ENCODE results near the gene CCDC134. TPM values are rescaled to one million over a fixed set of nuclear protein-coding genes. Genes with fewer than 3 reads are reported as not detected.

The CCDC134 gene
- 1 to 10 TPM; 3.8 to 8.9 (median 5.4) TPM for total RNA-seq

GRCh38 chr22:41800348-41801146, at the start of gene CCDC134:
Gene CCDC134, plus strand, starts transcription at chr22:41800679. Its CDS starts 8,212 bp downstream, at chr22:41808891.
- ATAC-seq, result peak; percentile 98
- WGBS, 2 donors (ENCODE audit: low coverage in 1 of 2), result 0% methylated on average over 2 to 5 of the region's 52 CpGs

GRCh38 chr22:41752011-41752970, 48.2 kb upstream of the CCDC134 start:
- Histone ChIP-seq H3K4me3 (no peak overlapping the region), H3K36me3 (no peaks in the 10 kb centered on the region), H3K9me3 (no peaks in the 10 kb centered on the region), H3K27ac (no peak overlapping the region), H3K27me3 (peaks cover 11% of the 10 kb centered on the region), H3K4me1 (no peaks in the 10 kb centered on the region)
- no peak for ATAC-seq
- WGBS, 2 donors (ENCODE audit: low coverage in 1 of 2), result 64 to 72% methylated on average over 2 to 3 of the region's 5 CpGs
- TF ChIP-seq POLR2A (IDR thresholded peaks at IDR 0.05), result no peak
- no peak for TF ChIP-seq EP300 (IDR thresholded peaks at IDR 0.05)
- TF ChIP-seq CTCF (IDR thresholded peaks at IDR 0.05), result no peak
- no peak for TF ChIP-seq POLR2AphosphoS5 (IDR thresholded peaks at IDR 0.05)

More at GRCh38 chr22:41800348-41801146, at the start of gene CCDC134:
- H3K27ac ChIP-seq, result peak within 1 kb of the TSS; percentile 62 to 92 (median 90)
- TF ChIP-seq POLR2AphosphoS5 (IDR thresholded peaks at IDR 0.05) (peak; percentile 90), EP300 (IDR thresholded peaks at IDR 0.05) (no peak), POLR2A (IDR thresholded peaks at IDR 0.05) (peak; percentile 48 to 67)
- no peaks in the 10 kb centered on the region for H3K9me3 ChIP-seq
- peaks cover 0 to 29% (median 8%) of the 10 kb centered on the region in 3 donors for H3K4me1 ChIP-seq
- peak within 1 kb of the TSS; percentile 45 to 93 for H3K4me3 ChIP-seq
- no peaks in the 10 kb centered on the region for H3K36me3 ChIP-seq
- H3K27me3 ChIP-seq, result no peaks in the 10 kb centered on the region

GRCh38 chr22:41753984-41754383, 46.5 kb upstream of the CCDC134 start:
- H3K4me3 ChIP-seq, result no peak overlapping the region
- no peaks in the 10 kb centered on the region for H3K9me3 ChIP-seq
- H3K4me1 ChIP-seq, result no peaks in the 10 kb centered on the region
- H3K27ac ChIP-seq, result no peak overlapping the region
- no peak for TF ChIP-seq CTCF (IDR thresholded peaks at IDR 0.05)
- no peak for TF ChIP-seq EP300 (IDR thresholded peaks at IDR 0.05)
- no peak for TF ChIP-seq POLR2AphosphoS5 (IDR thresholded peaks at IDR 0.05)
- TF ChIP-seq POLR2A (IDR thresholded peaks at IDR 0.05), result no peak
- H3K36me3 ChIP-seq, result no peaks in the 10 kb centered on the region
- WGBS, 2 donors (ENCODE audit: low coverage in 1 of 2), result 0 to 44% methylated on average over 1 to 2 of the region's 2 CpGs
- H3K27me3 ChIP-seq, result peaks cover 11% of the 10 kb centered on the region
- no peak for ATAC-seq

- ATAC-seq, result no peak
- no peak for TF ChIP-seq POLR2A (IDR thresholded peaks at IDR 0.05)
- TF ChIP-seq EP300 (IDR thresholded peaks at IDR 0.05), result no peak
- no peak for TF ChIP-seq POLR2AphosphoS5 (IDR thresholded peaks at IDR 0.05)
- no peak for TF ChIP-seq CTCF (IDR thresholded peaks at IDR 0.05)
- H3K27me3 ChIP-seq, result no peaks in the 10 kb centered on the region
- 97 to 100% methylated on average over 4 of the region's 5 CpGs for WGBS, 2 donors (ENCODE audit: low coverage in 1 of 2)
- no peak overlapping the region for H3K4me3 ChIP-seq
- H3K27ac ChIP-seq, result no peak overlapping the region
- no peaks in the 10 kb centered on the region for H3K9me3 ChIP-seq
- no peaks in the 10 kb centered on the region for H3K4me1 ChIP-seq
- no peaks in the 10 kb centered on the region for H3K36me3 ChIP-seq
Measured at GRCh38 chr22:41757502-41757901, 43.0 kb upstream of the CCDC134 start.

GRCh38 chr22:41758231-41758630, 42.2 kb upstream of the CCDC134 start:
- H3K36me3 ChIP-seq, result no peaks in the 10 kb centered on the region
- ATAC-seq, result no peak
- no peak overlapping the region for H3K27ac ChIP-seq
- H3K27me3 ChIP-seq, result no peaks in the 10 kb centered on the region
- no peaks in the 10 kb centered on the region for H3K4me1 ChIP-seq
- no peaks in the 10 kb centered on the region for H3K9me3 ChIP-seq
- 50% methylated on average over 1 of the region's 2 CpGs; no CpG with 5 or more reads in 1 of the 2 donors for WGBS, 2 donors (ENCODE audit: low coverage in 1 of 2)
- no peak for TF ChIP-seq POLR2AphosphoS5 (IDR thresholded peaks at IDR 0.05)
- TF ChIP-seq POLR2A (IDR thresholded peaks at IDR 0.05), result no peak
- no peak for TF ChIP-seq CTCF (IDR thresholded peaks at IDR 0.05)
- TF ChIP-seq EP300 (IDR thresholded peaks at IDR 0.05), result no peak
- H3K4me3 ChIP-seq, result no peak overlapping the region
